GM23248 (cell line): ENCODE results near the gene VRK3.

Source experiments
- EZH2 ChIP-seq: fragments of 200-600 bp; sonication (generic); IDR thresholded peaks from 2 replicates; pipeline ENCODE4 v1.6.1; 2018; ENCODE audit warnings: antibody characterized with exemption, mild to moderate bottlenecking; ENCODE audit not compliant: insufficient read depth, poor library complexity, severe bottlenecking
- EZH2phosphoT487 ChIP-seq: fragments of 200-600 bp; sonication (generic); IDR thresholded peaks from 2 replicates; pipeline ENCODE4 v1.6.1; 2018; ENCODE audit warnings: antibody characterized with exemption, moderate library complexity, mild to moderate bottlenecking, low read depth; ENCODE audit not compliant: insufficient read depth

DNA sequence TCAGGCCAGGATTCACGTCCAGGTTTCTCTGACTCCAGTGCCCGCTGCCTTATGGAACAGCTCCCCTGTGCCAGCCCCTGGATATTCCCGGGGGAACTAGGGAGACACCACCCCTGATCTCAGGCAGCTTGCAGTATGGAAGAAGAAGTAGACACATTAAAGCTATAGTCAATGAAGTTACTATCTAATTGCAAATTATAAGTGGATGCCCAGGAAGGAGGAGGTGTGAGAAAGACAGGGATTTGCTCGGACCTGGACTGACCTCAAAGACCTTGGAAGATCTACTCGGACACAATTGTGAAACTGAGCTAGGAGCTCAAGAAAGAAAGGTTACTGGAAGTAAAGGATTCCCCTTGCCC, 74.6 kb downstream of the VRK3 start:
- TF ChIP-seq EZH2phosphoT487 (no peak), EZH2 (no peak)
